PC-9 (cell line): Measurements from ENCODE around the gene FURIN. TPM values are rescaled to one million over a fixed set of nuclear protein-coding genes. Genes with fewer than 3 reads are reported as not detected.
A peak's percentile ranks its signal among the peaks of the same experiment; 100 is the strongest.

Experiments used
- BruUV-seq: library from RNA; stranded (reverse); fragments of 400-500 nt; replicated peaks from 2 replicates; lab custom pipeline; 2021; lab: Mats Ljungman, UMichigan
- CTCF ChIA-PET: fragments of 300-600 bp; sonication (Branson Sonifier 250); formaldehyde crosslinking; loops from one replicate; lab custom pipeline; 2022; ENCODE audit warnings: antibody characterized with exemption; lab: Charles Lee
- POLR2A ChIA-PET: fragments of 300-600 bp; sonication (Branson Sonifier 250); formaldehyde crosslinking; loops from one replicate; lab custom pipeline; 2022; ENCODE audit warnings: antibody characterized with exemption; ENCODE audit not compliant: unreplicated experiment; lab: Charles Lee
- DNase-seq, 2 experiments: peaks; one replicate each; pipeline versions ENCODE4 v3.0.0 to v3.0.0-alpha.2; 2015 to 2022; ENCODE audit warnings: mixed read lengths in 1 of 2
- H2AFZ ChIP-seq: fragments of 200-600 bp; sonication (generic); 2 replicates; pipeline ENCODE4 v1.8.1; 2017; ENCODE audit warnings: antibody characterized with exemption
- H3F3A ChIP-seq: fragments of 200-600 bp; sonication (generic); 2 replicates; pipeline ENCODE4 v1.8.1; 2017; ENCODE audit warnings: antibody characterized with exemption, mild to moderate bottlenecking, low read depth; ENCODE audit not compliant: insufficient read depth
- H3K27ac ChIP-seq: fragments of 200-600 bp; sonication (generic); 2 replicates; pipeline ENCODE4 v1.6.1; 2016; ENCODE audit warnings: mixed run types
- H3K27me3 ChIP-seq: fragments of 200-600 bp; sonication (generic); 2 replicates; pipeline ENCODE4 v1.6.1; 2016; ENCODE audit warnings: low read depth, mixed run types; ENCODE audit not compliant: insufficient read depth
- H3K36me3 ChIP-seq: fragments of 200-600 bp; sonication (generic); 2 replicates; pipeline ENCODE4 v1.6.1; 2016; ENCODE audit warnings: low read depth, mixed run types
- H3K4me1 ChIP-seq: fragments of 200-600 bp; sonication (generic); replicated peaks from 2 replicates; pipeline ENCODE4 v1.6.1; 2016; ENCODE audit warnings: mixed run types; ENCODE audit not compliant: insufficient read depth
- H3K4me2 ChIP-seq: fragments of 200-600 bp; sonication (generic); 2 replicates; pipeline ENCODE4 v1.6.1; 2017; ENCODE audit warnings: mixed run types
- H3K4me3 ChIP-seq: fragments of 200-600 bp; sonication (generic); 2 replicates; pipeline ENCODE4 v1.6.1; 2016; ENCODE audit warnings: mixed run types
- H3K79me2 ChIP-seq: fragments of 200-600 bp; sonication (generic); 2 replicates; pipeline ENCODE4 v1.6.1; 2017; ENCODE audit warnings: low read depth, mixed run types
- H3K9me2 ChIP-seq: fragments of 200-600 bp; sonication (generic); 2 replicates; pipeline ENCODE4 v1.8.1; 2017; ENCODE audit warnings: mild to moderate bottlenecking; ENCODE audit not compliant: insufficient read depth
- H3K9me3 ChIP-seq: fragments of 200-600 bp; sonication (generic); 2 replicates; pipeline ENCODE4 v1.8.1; 2016; ENCODE audit warnings: low read depth; ENCODE audit not compliant: insufficient read depth
- H4K20me1 ChIP-seq: fragments of 200-600 bp; sonication (generic); 2 replicates; pipeline ENCODE4 v1.8.1; 2017; ENCODE audit not compliant: insufficient read depth
- EZH2 ChIP-seq: fragments of 200-600 bp; sonication (generic); IDR thresholded peaks from 2 replicates; pipeline ENCODE4 v1.8.0; 2017; ENCODE audit warnings: antibody characterized with exemption, low read depth
- intact Hi-C: fragments of 100-400 bp; cut with micrococcal nuclease; formaldehyde crosslinking; loops from one replicate; pipeline ENCODE4 v1.10.0; 2022; ENCODE audit not compliant: unreplicated experiment
- total RNA-seq: library from RNA; stranded (reverse); gene quantifications from 2 replicates; pipeline ENCODE4 v1.2.3, GENCODE V29; 2021
- TF ChIP-seq, protein P1 (sequence below): fragments of 200-600 bp; sonication (generic); conservative IDR thresholded peaks from 2 replicates; pipeline ENCODE4 v1.6.1; 2017; ENCODE audit warnings: mixed run types, antibody characterized with exemption, mild to moderate bottlenecking, moderate library complexity

The FURIN gene
- total RNA-seq, 1 experiment from 2014 or later = 50.4 TPM

DNA sequence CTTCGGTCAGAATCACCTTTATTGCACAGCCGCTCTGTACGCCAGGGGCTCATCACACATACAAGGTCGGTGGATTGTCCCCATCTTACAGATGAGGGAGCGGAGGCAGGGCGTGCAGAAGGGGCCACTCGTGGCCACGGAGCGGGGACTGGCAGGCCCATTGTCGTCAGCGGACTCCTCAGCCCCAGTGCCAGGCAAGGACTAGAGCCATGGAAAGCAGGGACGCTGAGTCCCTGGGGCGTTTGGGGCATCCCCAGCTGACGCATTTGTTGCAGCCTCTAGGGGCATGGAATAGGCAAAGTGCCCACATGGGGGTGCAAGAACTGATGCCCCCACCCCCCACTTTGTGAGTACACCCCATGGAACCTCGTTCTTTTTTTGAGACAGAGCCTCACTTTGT is 29.8 kb upstream of the FURIN start:
- H3K27ac ChIP-seq = no peak overlapping the region
- no peak overlapping the region for H3K4me2 ChIP-seq
- no peaks in the 10 kb centered on the region for H3F3A ChIP-seq
- ChIA-PET POLR2A (no interaction called here), CTCF (no interaction called here)
- H3K4me3 ChIP-seq = no peak overlapping the region
- BruUV-seq = no TSS peak
- H3K9me3 ChIP-seq = no peaks in the 10 kb centered on the region
- H3K36me3 ChIP-seq = no peaks in the 10 kb centered on the region
- H3K4me1 ChIP-seq = no peaks in the 10 kb centered on the region
- H4K20me1 ChIP-seq = no peaks in the 10 kb centered on the region
- no peaks in the 10 kb centered on the region for H3K79me2 ChIP-seq
- H3K27me3 ChIP-seq = no peaks in the 10 kb centered on the region
- no peaks in the 10 kb centered on the region for H3K9me2 ChIP-seq
- no peak for DNase-seq
- H2AFZ ChIP-seq = no peak overlapping the region
- TF ChIP-seq, protein P1, sequence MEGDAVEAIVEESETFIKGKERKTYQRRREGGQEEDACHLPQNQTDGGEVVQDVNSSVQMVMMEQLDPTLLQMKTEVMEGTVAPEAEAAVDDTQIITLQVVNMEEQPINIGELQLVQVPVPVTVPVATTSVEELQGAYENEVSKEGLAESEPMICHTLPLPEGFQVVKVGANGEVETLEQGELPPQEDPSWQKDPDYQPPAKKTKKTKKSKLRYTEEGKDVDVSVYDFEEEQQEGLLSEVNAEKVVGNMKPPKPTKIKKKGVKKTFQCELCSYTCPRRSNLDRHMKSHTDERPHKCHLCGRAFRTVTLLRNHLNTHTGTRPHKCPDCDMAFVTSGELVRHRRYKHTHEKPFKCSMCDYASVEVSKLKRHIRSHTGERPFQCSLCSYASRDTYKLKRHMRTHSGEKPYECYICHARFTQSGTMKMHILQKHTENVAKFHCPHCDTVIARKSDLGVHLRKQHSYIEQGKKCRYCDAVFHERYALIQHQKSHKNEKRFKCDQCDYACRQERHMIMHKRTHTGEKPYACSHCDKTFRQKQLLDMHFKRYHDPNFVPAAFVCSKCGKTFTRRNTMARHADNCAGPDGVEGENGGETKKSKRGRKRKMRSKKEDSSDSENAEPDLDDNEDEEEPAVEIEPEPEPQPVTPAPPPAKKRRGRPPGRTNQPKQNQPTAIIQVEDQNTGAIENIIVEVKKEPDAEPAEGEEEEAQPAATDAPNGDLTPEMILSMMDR = no peak
- TF ChIP-seq EZH2 = no peak
- intact Hi-C loops = no loop called here

DNA sequence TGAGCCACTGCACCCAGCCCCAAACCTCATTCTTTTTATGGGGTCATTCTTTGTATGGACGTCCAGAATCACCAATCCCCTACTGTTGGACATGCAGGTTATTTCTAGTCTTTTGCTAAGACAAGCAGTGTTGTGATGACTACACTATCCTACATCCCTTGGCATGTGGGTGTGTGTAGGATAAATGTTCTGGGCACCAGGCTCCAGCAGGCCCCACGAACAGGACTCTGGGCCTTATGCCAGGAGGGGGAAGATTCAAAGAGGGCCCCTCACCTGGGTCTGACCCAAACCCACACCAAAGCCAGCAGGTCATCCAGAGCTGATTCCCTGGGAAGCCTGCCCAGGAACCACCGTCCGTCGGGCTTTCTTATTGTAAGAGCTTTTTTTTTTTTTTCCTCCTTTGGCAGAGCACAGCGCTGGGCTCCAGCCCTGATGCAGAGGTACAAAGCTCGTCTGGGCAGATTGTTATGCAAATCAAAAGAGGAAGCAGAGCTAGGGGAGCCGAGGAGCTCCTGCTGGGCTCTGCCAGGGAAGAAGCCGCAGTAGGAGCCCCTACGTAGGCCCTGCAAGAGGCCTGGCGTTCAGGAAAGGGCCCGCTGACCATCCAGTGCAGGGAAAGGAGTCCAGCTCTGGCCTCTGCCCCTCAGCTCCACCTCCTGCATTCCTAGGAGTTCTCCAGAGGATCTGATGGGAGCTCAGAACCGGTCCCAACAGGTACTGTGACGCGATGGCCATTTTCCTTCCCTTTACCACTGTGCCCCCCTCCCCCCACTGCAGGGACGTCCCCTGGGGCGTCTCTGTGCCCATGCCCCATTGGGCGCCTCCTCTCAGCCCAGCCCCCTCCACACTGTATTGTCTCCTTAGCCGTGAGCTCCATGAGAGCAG is 29.0 kb upstream of the FURIN start:
- Histone ChIP-seq H2AFZ (no peak overlapping the region), H3K79me2 (no peaks in the 10 kb centered on the region), H3K9me2 (no peaks in the 10 kb centered on the region), H3K27ac (no peak overlapping the region), H3F3A (no peaks in the 10 kb centered on the region), H3K9me3 (no peaks in the 10 kb centered on the region), H3K36me3 (no peaks in the 10 kb centered on the region), H4K20me1 (no peaks in the 10 kb centered on the region), H3K4me2 (no peak overlapping the region), H3K27me3 (no peaks in the 10 kb centered on the region), H3K4me1 (no peaks in the 10 kb centered on the region), H3K4me3 (no peak overlapping the region)
- DNase-seq = peak in 1 of 2 experiments; percentile 29
- POLR2A ChIA-PET = no interaction called here
- BruUV-seq = no TSS peak
- CTCF ChIA-PET = no interaction called here
- intact Hi-C loops = no loop called here
- TF ChIP-seq, protein P1 = no peak
- TF ChIP-seq EZH2 = no peak

DNA sequence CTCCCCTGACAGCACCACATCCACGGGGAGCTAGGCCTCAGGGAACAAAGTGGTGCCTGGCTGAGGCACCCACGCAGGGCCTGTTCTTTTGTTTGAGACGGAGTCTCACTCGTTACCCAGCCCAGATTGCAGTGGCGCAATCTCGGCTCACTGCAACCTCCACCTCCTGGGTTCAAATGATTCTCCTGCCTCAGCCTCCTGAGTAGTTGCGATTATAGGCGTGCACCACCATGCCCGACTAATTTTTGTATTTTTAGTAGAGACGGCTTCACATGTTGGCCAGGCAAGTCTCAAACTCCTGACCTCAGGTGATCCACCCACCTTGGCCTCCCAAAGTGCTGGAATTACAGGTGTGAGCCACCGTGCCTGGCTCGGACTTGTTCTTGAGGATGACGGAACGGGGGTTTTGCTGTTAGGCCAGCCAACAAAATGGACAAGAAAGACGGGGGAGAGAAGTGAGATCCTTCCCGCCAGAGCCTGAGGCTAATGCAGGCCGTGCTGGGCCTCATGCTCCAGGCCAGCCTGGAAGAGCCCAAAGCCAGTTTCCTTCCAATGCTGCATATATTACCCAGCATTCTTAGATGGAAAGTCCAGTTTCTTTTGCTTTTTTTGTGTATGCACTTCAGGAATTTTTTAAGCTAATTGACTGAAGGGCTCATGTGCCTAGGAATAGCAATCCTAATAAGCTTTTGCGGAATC is 28.1 kb upstream of the FURIN start:
- no TSS peak for BruUV-seq
- H3K79me2 ChIP-seq = no peaks in the 10 kb centered on the region
- H3K36me3 ChIP-seq = no peaks in the 10 kb centered on the region
- no peaks in the 10 kb centered on the region for H3K27me3 ChIP-seq
- H4K20me1 ChIP-seq = no peaks in the 10 kb centered on the region
- H3K4me3 ChIP-seq = no peak overlapping the region
- intact Hi-C loops = no loop called here
- H3K4me2 ChIP-seq = no peak overlapping the region
- no peak for DNase-seq
- no peaks in the 10 kb centered on the region for H3K9me3 ChIP-seq
- no peaks in the 10 kb centered on the region; the same call in none of the 2 replicates for H3K4me1 ChIP-seq
- H3K9me2 ChIP-seq = no peaks in the 10 kb centered on the region
- POLR2A ChIA-PET = no interaction called here
- H3K27ac ChIP-seq = no peak overlapping the region
- CTCF ChIA-PET = no interaction called here
- H3F3A ChIP-seq = peaks cover 6% of the 10 kb centered on the region; the same call in 1 of the 2 replicates
- TF ChIP-seq, protein P1 = no peak
- TF ChIP-seq EZH2 = no peak
- no peak overlapping the region for H2AFZ ChIP-seq
